Nephron progenitor cell (in vitro differentiated cells): ENCODE measurements around the gene RNF182.

Source experiments
- DNase-seq: peaks from one replicate; pipeline ENCODE4 v3.0.0; 2021
- H3K27ac Mint-ChIP-seq: 2 replicates; pipeline ENCODE4 v1.8.0; 2021; ENCODE audit warnings: mild to moderate bottlenecking, moderate library complexity, mixed read lengths
- H3K27me3 Mint-ChIP-seq: 2 replicates; pipeline ENCODE4 v1.8.0; 2021; ENCODE audit warnings: mild to moderate bottlenecking, low read depth, mixed read lengths; ENCODE audit not compliant: poor library complexity
- H3K36me3 Mint-ChIP-seq: 2 replicates; pipeline ENCODE4 v1.8.0; 2021; ENCODE audit warnings: low read depth, mixed read lengths
- H3K4me1 Mint-ChIP-seq: 2 replicates; pipeline ENCODE4 v1.8.0; 2021; ENCODE audit warnings: mixed read lengths
- H3K4me3 Mint-ChIP-seq: 2 replicates; pipeline ENCODE4 v1.8.0; 2021; ENCODE audit warnings: mild to moderate bottlenecking, moderate library complexity, mixed read lengths
- H3K9me3 Mint-ChIP-seq: 2 replicates; pipeline ENCODE4 v1.8.0; 2021; ENCODE audit warnings: mild to moderate bottlenecking, moderate library complexity, mixed read lengths
- CTCF ChIP-seq: fragments of 200-600 bp; sonication (generic); IDR thresholded peaks from 2 replicates; pipeline ENCODE4 v1.5.0; 2021; ENCODE audit warnings: antibody characterized with exemption

The RNF182 gene

GRCh38 chr6:13885601-13886000 is 39.2 kb upstream of the RNF182 start:
- Mint-ChIP-seq H3K27me3 (no peaks in the 10 kb centered on the region), H3K36me3 (no peaks in the 10 kb centered on the region), H3K4me1 (peaks cover 10% of the 10 kb centered on the region), H3K27ac (no peak overlapping the region), H3K9me3 (peaks cover 11% of the 10 kb centered on the region), H3K4me3 (no peak overlapping the region)
- DNase-seq = no peak
- no peak for TF ChIP-seq CTCF

GRCh38 chr6:13886949-13887348 is 37.8 kb upstream of the RNF182 start:
- Mint-ChIP-seq H3K36me3 (no peaks in the 10 kb centered on the region), H3K27ac (no peak overlapping the region), H3K9me3 (peaks cover 11% of the 10 kb centered on the region), H3K4me1 (peaks cover 1% of the 10 kb centered on the region), H3K4me3 (no peak overlapping the region), H3K27me3 (no peaks in the 10 kb centered on the region)
- no peak for TF ChIP-seq CTCF
- DNase-seq = no peak

GRCh38 chr6:13892017-13892645 is 32.6 kb upstream of the RNF182 start:
- H3K36me3 Mint-ChIP-seq = no peaks in the 10 kb centered on the region
- TF ChIP-seq CTCF = no peak
- H3K27me3 Mint-ChIP-seq = no peaks in the 10 kb centered on the region
- DNase-seq = no peak
- no peak overlapping the region for H3K4me3 Mint-ChIP-seq
- no peak overlapping the region for H3K27ac Mint-ChIP-seq
- H3K4me1 Mint-ChIP-seq = peaks cover 6% of the 10 kb centered on the region
- H3K9me3 Mint-ChIP-seq = no peaks in the 10 kb centered on the region

GRCh38 chr6:13902922-13903321 is 21.8 kb upstream of the RNF182 start:
- DNase-seq = no peak
- peaks cover 24% of the 10 kb centered on the region for H3K27me3 Mint-ChIP-seq

GRCh38 chr6:13903364-13903763 is 21.4 kb upstream of the RNF182 start:
- H3K4me3 Mint-ChIP-seq = no peak overlapping the region
- H3K4me1 Mint-ChIP-seq = no peaks in the 10 kb centered on the region
- H3K9me3 Mint-ChIP-seq = no peaks in the 10 kb centered on the region
- no peak for TF ChIP-seq CTCF
- no peak for DNase-seq
- peaks cover 28% of the 10 kb centered on the region for H3K27me3 Mint-ChIP-seq
- H3K27ac Mint-ChIP-seq = no peak overlapping the region
- no peaks in the 10 kb centered on the region for H3K36me3 Mint-ChIP-seq

More at GRCh38 chr6:13902922-13903321, 21.8 kb upstream of the RNF182 start:
- H3K4me1 Mint-ChIP-seq = no peaks in the 10 kb centered on the region
- H3K36me3 Mint-ChIP-seq = no peaks in the 10 kb centered on the region
- H3K4me3 Mint-ChIP-seq = no peak overlapping the region
- H3K27ac Mint-ChIP-seq = no peak overlapping the region
- H3K9me3 Mint-ChIP-seq = no peaks in the 10 kb centered on the region
- TF ChIP-seq CTCF = no peak

- Mint-ChIP-seq H3K4me3 (no peak overlapping the region), H3K4me1 (peaks cover 6% of the 10 kb centered on the region), H3K27me3 (peaks cover 29% of the 10 kb centered on the region), H3K36me3 (no peaks in the 10 kb centered on the region), H3K27ac (no peak overlapping the region), H3K9me3 (no peaks in the 10 kb centered on the region)
- no peak for DNase-seq
- no peak for TF ChIP-seq CTCF
These were observed 17.8 kb upstream of the RNF182 start for GRCh38 chr6:13907001-13907350.
